MCF 10A (cell line): ENCODE data around the gene PCYT2. TPM values are rescaled to one million over a fixed set of nuclear protein-coding genes. Genes with fewer than 3 reads are reported as not detected.

ENCODE experiments used
- BruUV-seq: library from RNA; stranded (reverse); fragments of 400-500 nt; replicated peaks from 2 replicates; lab custom pipeline; 2021; lab: Mats Ljungman, UMichigan
- CTCF ChIA-PET: fragments of 300-600 bp; sonication (Branson Sonifier 250); formaldehyde crosslinking; extraction: SDS; loops from one replicate; lab custom pipeline; 2021; ENCODE audit warnings: antibody characterized with exemption, inconsistent platforms; lab: Yijun Ruan, JAX
- POLR2A ChIA-PET: fragments of 300-600, 350-650 bp; sonication (Branson Sonifier 250); formaldehyde crosslinking; extraction: SDS; loops from one replicate; lab custom pipeline; 2020; ENCODE audit warnings: antibody characterized with exemption, inconsistent platforms; lab: Yijun Ruan, JAX
- DNase-seq: peaks from one replicate; pipeline ENCODE4 v3.0.0-alpha.2; 2018; ENCODE audit not compliant: unreplicated experiment
- H3K27ac Mint-ChIP-seq: one replicate; pipeline ENCODE4 v1.8.0; 2022; ENCODE audit warnings: mild to moderate bottlenecking, low read depth, mixed read lengths; ENCODE audit not compliant: unreplicated experiment
- H3K27me3 Mint-ChIP-seq: one replicate; pipeline ENCODE4 v1.8.0; 2022; ENCODE audit warnings: mixed read lengths; ENCODE audit not compliant: insufficient read depth, unreplicated experiment
- H3K36me3 Mint-ChIP-seq: one replicate; pipeline ENCODE4 v1.8.0; 2022; ENCODE audit warnings: mild to moderate bottlenecking, moderate library complexity, mixed read lengths; ENCODE audit not compliant: insufficient read depth, unreplicated experiment
- H3K4me1 Mint-ChIP-seq: one replicate; pipeline ENCODE4 v1.8.0; 2022; ENCODE audit warnings: mixed read lengths; ENCODE audit not compliant: insufficient read depth, unreplicated experiment
- H3K4me3 Mint-ChIP-seq: one replicate; pipeline ENCODE4 v1.8.0; 2022; ENCODE audit warnings: mild to moderate bottlenecking, moderate library complexity, mixed read lengths; ENCODE audit not compliant: unreplicated experiment
- H3K9me3 Mint-ChIP-seq: one replicate; pipeline ENCODE4 v1.8.0; 2022; ENCODE audit warnings: mixed read lengths; ENCODE audit not compliant: unreplicated experiment
- CTCF ChIP-seq: fragments of 200-600 bp; IDR thresholded peaks from one replicate; pipeline ENCODE4 v1.8.0; 2022; ENCODE audit warnings: antibody characterized with exemption, mild to moderate bottlenecking; ENCODE audit not compliant: unreplicated experiment
- intact Hi-C: fragments of 100-400 bp; cut with micrococcal nuclease; formaldehyde crosslinking; loops from 2 replicates; pipeline ENCODE4 v1.14.1; 2022
- total RNA-seq: library from RNA; stranded (reverse); gene quantifications from 2 replicates; pipeline ENCODE4 v1.2.3, GENCODE V29; 2022

Gene PCYT2
- total RNA-seq, 1 experiment from 2014 or later, result 26.8 TPM

GRCh38 chr17:81865733-81866439 lies 45.3 kb downstream of the PCYT2 start:
- TF ChIP-seq CTCF, result no peak
- Mint-ChIP-seq H3K27ac (no peak overlapping the region), H3K36me3 (peaks cover 81% of the 10 kb centered on the region), H3K4me1 (peaks cover 31% of the 10 kb centered on the region), H3K27me3 (no peaks in the 10 kb centered on the region), H3K4me3 (no peak overlapping the region), H3K9me3 (no peaks in the 10 kb centered on the region)
- no TSS peak for BruUV-seq
- intact Hi-C loops, result loop anchor here (10.0 kb wide), 1 partner anchor 49 kb away; the partner anchor contains the start of genes PCYT2 and SIRT7
- ChIA-PET POLR2A (interaction anchor here (0.7 to 2.1 kb wide), 11 partner anchors 9 to 182 kb away, joined by 3 to 21 read pairs (median 4); partner anchors contain the start of genes ARL16, HGS and MCRIP1), CTCF (interaction anchor here (0.5 to 0.7 kb wide), 2 partner anchors 133 to 197 kb away, joined by 3 to 8 read pairs; no protein-coding TSS in a partner anchor)
- peak; percentile 57 for DNase-seq

- POLR2A ChIA-PET, result interaction anchor here (0.6 to 1.3 kb wide), 5 partner anchors 10 to 376 kb away, joined by 3 to 4 read pairs (median 4); partner anchors contain the start of gene MCRIP1
- no peak for TF ChIP-seq CTCF
- CTCF ChIA-PET, result interaction anchor here (0.7 kb wide), 1 partner anchor 132 kb away, joined by 3 read pairs; no protein-coding TSS in a partner anchor
- H3K4me1 Mint-ChIP-seq, result peaks cover 31% of the 10 kb centered on the region
- intact Hi-C loops, result loop anchor here (10.0 kb wide), 1 partner anchor 49 kb away; the partner anchor contains the start of genes PCYT2 and SIRT7
- no peak for DNase-seq
- H3K36me3 Mint-ChIP-seq, result peaks cover 85% of the 10 kb centered on the region
- no peaks in the 10 kb centered on the region for H3K9me3 Mint-ChIP-seq
- H3K27me3 Mint-ChIP-seq, result no peaks in the 10 kb centered on the region
- no TSS peak for BruUV-seq
- no peak overlapping the region for H3K4me3 Mint-ChIP-seq
- no peak overlapping the region for H3K27ac Mint-ChIP-seq
Measured at GRCh38 chr17:81865358-81865732, 45.9 kb downstream of the PCYT2 start.

- DNase-seq, result no peak
- no TSS peak for BruUV-seq
- H3K36me3 Mint-ChIP-seq, result peaks cover 82% of the 10 kb centered on the region
- intact Hi-C loops, result loop anchor here (10.0 kb wide), 1 partner anchor 51 kb away; the partner anchor contains the start of genes PCYT2 and SIRT7
- no peaks in the 10 kb centered on the region for H3K9me3 Mint-ChIP-seq
- peak; percentile 11 for TF ChIP-seq CTCF
- ChIA-PET CTCF (interaction anchor here (0.6 to 0.7 kb wide), 2 partner anchors 60 to 159 kb away, joined by 3 to 6 read pairs; no protein-coding TSS in a partner anchor), POLR2A (interaction anchor here (0.7 to 1.7 kb wide), 8 partner anchors 21 to 181 kb away, joined by 3 to 4 read pairs (median 3); partner anchors contain the start of genes ARL16, HGS and MCRIP1)
- peak overlapping the region; percentile 89 for H3K4me3 Mint-ChIP-seq
- peaks cover 30% of the 10 kb centered on the region for H3K4me1 Mint-ChIP-seq
- H3K27me3 Mint-ChIP-seq, result no peaks in the 10 kb centered on the region
- peak overlapping the region; percentile 63 for H3K27ac Mint-ChIP-seq
Measured at GRCh38 chr17:81863833-81864768, 47.1 kb downstream of the PCYT2 start.
